ENCODE measurements around the gene WNK2.

WNK2 gene

GRCh38 chr9:93186215-93186945 lies 2.4 kb downstream of the WNK2 start:
- Histone ChIP-seq H3K4me1 (ENCODE audit: control insufficient read depth in 1 of 2, insufficient read depth in 2 of 2, low read length in 2 of 2) (peaks cover 51 to 52% of the 10 kb centered on the region in 2 donors), H3K27ac (ENCODE audit: low read depth, low read length) (no peak overlapping the region), H3K27me3 (ENCODE audit: control insufficient read depth in 1 of 2, insufficient read depth in 2 of 2, low read length in 2 of 2) (peaks cover 2 to 6% of the 10 kb centered on the region in 2 donors), H3K36me3 (ENCODE audit: control insufficient read depth in 1 of 2, insufficient read depth in 2 of 2, low read length in 2 of 2) (peaks cover 0 to 6% of the 10 kb centered on the region in 2 donors), H3K9ac (ENCODE audit: low read depth in 1 of 2, low read length in 2 of 2) (peak overlapping the region; percentile 33 to 70), H3K9me3 (ENCODE audit: control insufficient read depth in 1 of 2, low read length in 2 of 2) (no peaks in the 10 kb centered on the region), H3K4me3 (ENCODE audit: low read depth in 1 of 2, low read length in 2 of 2) (peak overlapping the region; percentile 58 to 70)

DNA sequence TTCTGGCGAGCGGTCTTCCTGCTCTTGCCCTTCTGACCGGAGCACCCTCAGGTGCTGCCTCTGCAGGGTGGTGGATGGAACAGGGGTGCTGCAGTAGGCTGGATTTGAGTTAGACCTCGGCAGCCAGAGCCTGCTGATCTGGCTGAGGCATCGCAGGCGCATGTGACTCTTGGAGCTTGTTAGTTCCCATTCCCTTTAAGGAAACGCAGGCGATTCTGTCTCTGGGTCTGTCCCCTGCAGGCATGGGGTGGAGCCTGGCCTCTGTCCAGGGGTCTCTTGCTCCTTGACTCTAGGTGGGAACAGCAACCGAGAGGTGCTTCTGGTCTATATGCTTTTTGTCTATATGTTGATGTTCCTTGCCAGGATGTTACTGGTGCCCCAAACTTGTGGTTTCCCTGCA lies 3.1 kb downstream of the WNK2 start:
- no peaks in the 10 kb centered on the region for H3K9me3 ChIP-seq (ENCODE audit: control insufficient read depth in 1 of 2, low read length in 2 of 2)
- peak overlapping the region; percentile 58 to 70 for H3K4me3 ChIP-seq (ENCODE audit: low read depth in 1 of 2, low read length in 2 of 2)
- peaks cover 2 to 6% of the 10 kb centered on the region in 2 donors for H3K27me3 ChIP-seq (ENCODE audit: control insufficient read depth in 1 of 2, insufficient read depth in 2 of 2, low read length in 2 of 2)
- peaks cover 46 to 49% of the 10 kb centered on the region in 2 donors for H3K4me1 ChIP-seq (ENCODE audit: control insufficient read depth in 1 of 2, insufficient read depth in 2 of 2, low read length in 2 of 2)
- peaks cover 0 to 6% of the 10 kb centered on the region in 2 donors for H3K36me3 ChIP-seq (ENCODE audit: control insufficient read depth in 1 of 2, insufficient read depth in 2 of 2, low read length in 2 of 2)
- H3K9ac ChIP-seq (ENCODE audit: low read depth in 1 of 2, low read length in 2 of 2) = peak overlapping the region; percentile 33 to 70
- no peak overlapping the region for H3K27ac ChIP-seq (ENCODE audit: low read depth, low read length)

GRCh38 chr9:93187574-93187973 lies 3.6 kb downstream of the WNK2 start:
- Histone ChIP-seq H3K9ac (ENCODE audit: low read depth in 1 of 2, low read length in 2 of 2) (peak overlapping the region in 1 of 2 donors; percentile 51), H3K27ac (ENCODE audit: low read depth, low read length) (no peak overlapping the region), H3K27me3 (ENCODE audit: control insufficient read depth in 1 of 2, insufficient read depth in 2 of 2, low read length in 2 of 2) (peaks cover 2 to 6% of the 10 kb centered on the region in 2 donors), H3K36me3 (ENCODE audit: control insufficient read depth in 1 of 2, insufficient read depth in 2 of 2, low read length in 2 of 2) (peaks cover 0 to 6% of the 10 kb centered on the region in 2 donors), H3K9me3 (ENCODE audit: control insufficient read depth in 1 of 2, low read length in 2 of 2) (no peaks in the 10 kb centered on the region), H3K4me1 (ENCODE audit: control insufficient read depth in 1 of 2, insufficient read depth in 2 of 2, low read length in 2 of 2) (peaks cover 43 to 47% of the 10 kb centered on the region in 2 donors), H3K4me3 (ENCODE audit: low read depth in 1 of 2, low read length in 2 of 2) (peak overlapping the region in 1 of 2 donors; percentile 70)

- H3K36me3 ChIP-seq (ENCODE audit: control insufficient read depth in 1 of 2, insufficient read depth in 2 of 2, low read length in 2 of 2) = peaks cover 0 to 6% of the 10 kb centered on the region in 2 donors
- peak overlapping the region in 1 of 2 donors; percentile 32 for H3K9ac ChIP-seq (ENCODE audit: low read depth in 1 of 2, low read length in 2 of 2)
- no peak overlapping the region for H3K4me3 ChIP-seq (ENCODE audit: low read depth in 1 of 2, low read length in 2 of 2)
- peaks cover 43 to 47% of the 10 kb centered on the region in 2 donors for H3K4me1 ChIP-seq (ENCODE audit: control insufficient read depth in 1 of 2, insufficient read depth in 2 of 2, low read length in 2 of 2)
- H3K27ac ChIP-seq (ENCODE audit: low read depth, low read length) = no peak overlapping the region
- no peaks in the 10 kb centered on the region for H3K9me3 ChIP-seq (ENCODE audit: control insufficient read depth in 1 of 2, low read length in 2 of 2)
- H3K27me3 ChIP-seq (ENCODE audit: control insufficient read depth in 1 of 2, insufficient read depth in 2 of 2, low read length in 2 of 2) = no peaks in the 10 kb centered on the region
Measured at GRCh38 chr9:93188426-93189368, 4.8 kb downstream of the WNK2 start.

DNA sequence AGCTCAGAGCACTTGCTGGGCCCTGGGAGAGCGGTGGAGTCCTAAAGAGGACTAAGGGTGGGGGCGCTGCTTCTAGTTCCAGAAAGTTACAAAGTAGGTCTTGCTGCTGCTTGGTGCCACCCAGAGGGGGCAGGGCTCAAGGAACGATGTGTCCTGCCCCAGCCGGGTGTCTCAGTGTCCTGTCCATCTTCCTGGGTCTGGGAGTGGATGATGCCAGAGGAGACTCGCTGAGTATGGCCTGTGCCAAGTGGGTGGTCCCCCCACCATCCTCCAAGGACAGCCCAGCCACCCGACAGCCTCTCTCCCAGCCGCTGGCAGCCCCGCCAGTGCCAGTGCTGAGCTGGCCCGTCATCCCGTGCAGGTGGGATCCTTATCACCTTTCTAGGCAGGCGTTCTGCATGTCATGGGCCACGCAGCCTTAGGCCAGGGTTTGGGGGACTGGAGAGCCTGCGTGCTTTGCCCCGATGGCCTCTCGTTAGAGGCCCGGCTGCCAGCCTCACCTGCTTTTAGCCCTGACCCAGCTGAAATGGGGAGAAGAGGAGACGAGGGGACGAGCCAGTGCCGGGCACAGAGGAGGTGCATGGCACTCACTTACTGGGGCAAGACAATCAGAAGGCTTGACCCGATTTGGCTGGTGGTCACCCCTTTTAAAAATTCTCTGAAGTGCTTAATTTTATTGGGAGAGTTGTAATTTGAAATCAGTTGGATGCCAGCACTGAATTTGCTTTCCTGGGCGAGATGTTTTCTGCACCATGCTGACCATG lies 5.6 kb downstream of the WNK2 start:
- peaks cover 0 to 6% of the 10 kb centered on the region in 2 donors for H3K36me3 ChIP-seq (ENCODE audit: control insufficient read depth in 1 of 2, insufficient read depth in 2 of 2, low read length in 2 of 2)
- H3K27ac ChIP-seq (ENCODE audit: low read depth, low read length) = no peak overlapping the region
- H3K4me1 ChIP-seq (ENCODE audit: control insufficient read depth in 1 of 2, insufficient read depth in 2 of 2, low read length in 2 of 2) = peaks cover 50 to 55% of the 10 kb centered on the region in 2 donors
- H3K9ac ChIP-seq (ENCODE audit: low read depth in 1 of 2, low read length in 2 of 2) = no peak overlapping the region
- no peaks in the 10 kb centered on the region for H3K9me3 ChIP-seq (ENCODE audit: control insufficient read depth in 1 of 2, low read length in 2 of 2)
- H3K4me3 ChIP-seq (ENCODE audit: low read depth in 1 of 2, low read length in 2 of 2) = no peak overlapping the region
- no peaks in the 10 kb centered on the region for H3K27me3 ChIP-seq (ENCODE audit: control insufficient read depth in 1 of 2, insufficient read depth in 2 of 2, low read length in 2 of 2)

DNA sequence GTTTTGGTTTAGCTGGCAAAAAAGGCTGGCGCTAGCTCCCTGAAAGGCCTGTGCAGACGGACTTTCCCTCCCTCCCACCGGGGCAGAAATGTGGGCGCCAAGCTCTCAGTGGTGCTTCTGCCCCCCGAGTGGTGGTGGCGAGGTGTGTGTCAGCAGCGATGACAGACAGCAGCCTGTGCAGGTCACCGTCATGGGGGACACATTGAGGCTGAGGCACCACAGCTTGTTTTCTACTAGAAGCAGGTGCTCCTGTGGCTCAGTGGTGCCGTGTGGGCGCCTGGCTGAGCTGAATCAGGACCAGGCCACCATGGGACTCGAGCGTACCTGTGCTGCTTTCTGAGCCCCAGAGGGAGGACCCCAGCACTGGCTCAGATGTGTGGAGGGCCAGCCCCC lies 6.2 kb downstream of the WNK2 start:
- no peaks in the 10 kb centered on the region for H3K9me3 ChIP-seq (ENCODE audit: control insufficient read depth in 1 of 2, low read length in 2 of 2)
- H3K9ac ChIP-seq (ENCODE audit: low read depth in 1 of 2, low read length in 2 of 2) = no peak overlapping the region
- H3K27me3 ChIP-seq (ENCODE audit: control insufficient read depth in 1 of 2, insufficient read depth in 2 of 2, low read length in 2 of 2) = no peaks in the 10 kb centered on the region
- H3K27ac ChIP-seq (ENCODE audit: low read depth, low read length) = no peak overlapping the region
- peaks cover 0 to 6% of the 10 kb centered on the region in 2 donors for H3K36me3 ChIP-seq (ENCODE audit: control insufficient read depth in 1 of 2, insufficient read depth in 2 of 2, low read length in 2 of 2)
- peaks cover 53 to 59% of the 10 kb centered on the region in 2 donors for H3K4me1 ChIP-seq (ENCODE audit: control insufficient read depth in 1 of 2, insufficient read depth in 2 of 2, low read length in 2 of 2)
- no peak overlapping the region for H3K4me3 ChIP-seq (ENCODE audit: low read depth in 1 of 2, low read length in 2 of 2)

DNA sequence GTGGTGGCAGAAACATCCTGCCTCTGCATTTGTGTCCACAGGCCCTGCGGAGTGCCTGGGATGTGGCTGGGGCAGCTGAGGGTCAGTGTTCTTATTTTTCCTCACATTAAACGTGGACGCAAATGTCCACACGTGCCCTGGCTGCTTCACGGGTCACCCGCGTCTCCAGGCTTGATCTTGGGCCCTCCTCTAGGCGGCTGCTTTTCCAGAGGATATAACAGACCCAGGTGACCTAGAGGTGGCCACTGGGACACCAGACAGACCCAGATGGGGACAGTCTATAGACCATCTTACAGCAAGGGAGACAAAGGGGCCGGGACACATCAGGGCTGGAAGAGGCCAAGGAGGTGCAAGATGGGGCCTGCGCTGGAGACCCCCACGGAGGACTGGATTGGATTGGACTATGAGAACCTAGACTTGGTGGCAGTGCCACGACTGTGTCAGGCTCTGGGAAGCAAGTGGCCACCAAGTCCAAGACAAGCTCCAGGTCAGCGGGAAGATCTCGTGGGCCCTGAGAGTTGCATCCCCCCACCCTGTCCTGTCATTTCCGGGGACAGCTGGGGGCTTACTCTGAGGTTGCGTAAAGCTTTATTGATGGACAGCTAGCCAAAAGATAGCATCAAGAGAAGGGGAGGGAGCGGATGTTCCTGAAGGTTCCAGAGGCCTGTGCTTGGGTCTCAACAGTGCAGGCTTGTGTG lies 6.9 kb downstream of the WNK2 start:
- H3K4me3 ChIP-seq (ENCODE audit: low read depth in 1 of 2, low read length in 2 of 2) = no peak overlapping the region
- no peak overlapping the region for H3K27ac ChIP-seq (ENCODE audit: low read depth, low read length)
- H3K9ac ChIP-seq (ENCODE audit: low read depth in 1 of 2, low read length in 2 of 2) = no peak overlapping the region
- no peaks in the 10 kb centered on the region for H3K27me3 ChIP-seq (ENCODE audit: control insufficient read depth in 1 of 2, insufficient read depth in 2 of 2, low read length in 2 of 2)
- H3K9me3 ChIP-seq (ENCODE audit: control insufficient read depth in 1 of 2, low read length in 2 of 2) = no peaks in the 10 kb centered on the region
- H3K36me3 ChIP-seq (ENCODE audit: control insufficient read depth in 1 of 2, insufficient read depth in 2 of 2, low read length in 2 of 2) = peaks cover 0 to 6% of the 10 kb centered on the region in 2 donors
- H3K4me1 ChIP-seq (ENCODE audit: control insufficient read depth in 1 of 2, insufficient read depth in 2 of 2, low read length in 2 of 2) = peaks cover 54 to 58% of the 10 kb centered on the region in 2 donors

DNA sequence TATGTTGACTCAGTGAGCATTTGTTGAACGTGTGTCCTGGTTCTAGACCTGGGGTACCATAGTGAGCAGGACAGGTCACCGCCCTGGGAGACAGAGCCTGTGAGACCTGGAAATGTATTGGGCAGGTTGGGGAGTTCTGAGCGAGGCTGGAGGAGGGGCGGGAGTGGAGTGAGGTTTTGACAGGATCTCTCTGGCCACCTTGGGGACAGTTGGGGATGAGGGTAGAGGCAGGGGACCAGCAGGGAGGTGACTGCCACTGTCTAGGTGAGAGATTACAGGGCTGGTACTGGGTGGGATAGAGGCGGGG lies 7.4 kb downstream of the WNK2 start:
- Histone ChIP-seq H3K4me3 (ENCODE audit: low read depth in 1 of 2, low read length in 2 of 2) (no peak overlapping the region), H3K9me3 (ENCODE audit: control insufficient read depth in 1 of 2, low read length in 2 of 2) (no peaks in the 10 kb centered on the region), H3K36me3 (ENCODE audit: control insufficient read depth in 1 of 2, insufficient read depth in 2 of 2, low read length in 2 of 2) (peaks cover 0 to 6% of the 10 kb centered on the region in 2 donors), H3K27ac (ENCODE audit: low read depth, low read length) (no peak overlapping the region), H3K4me1 (ENCODE audit: control insufficient read depth in 1 of 2, insufficient read depth in 2 of 2, low read length in 2 of 2) (peaks cover 52 to 60% of the 10 kb centered on the region in 2 donors), H3K9ac (ENCODE audit: low read depth in 1 of 2, low read length in 2 of 2) (no peak overlapping the region), H3K27me3 (ENCODE audit: control insufficient read depth in 1 of 2, insufficient read depth in 2 of 2, low read length in 2 of 2) (no peaks in the 10 kb centered on the region)

GRCh38 chr9:93192721-93193387 lies 8.9 kb downstream of the WNK2 start:
- H3K4me1 ChIP-seq (ENCODE audit: control insufficient read depth in 1 of 2, insufficient read depth in 2 of 2, low read length in 2 of 2) = peaks cover 48 to 54% of the 10 kb centered on the region in 2 donors
- no peaks in the 10 kb centered on the region for H3K9me3 ChIP-seq (ENCODE audit: control insufficient read depth in 1 of 2, low read length in 2 of 2)
- H3K4me3 ChIP-seq (ENCODE audit: low read depth in 1 of 2, low read length in 2 of 2) = no peak overlapping the region
- H3K27me3 ChIP-seq (ENCODE audit: control insufficient read depth in 1 of 2, insufficient read depth in 2 of 2, low read length in 2 of 2) = no peaks in the 10 kb centered on the region
- H3K9ac ChIP-seq (ENCODE audit: low read depth in 1 of 2, low read length in 2 of 2) = no peak overlapping the region
- no peak overlapping the region for H3K27ac ChIP-seq (ENCODE audit: low read depth, low read length)
- H3K36me3 ChIP-seq (ENCODE audit: control insufficient read depth in 1 of 2, insufficient read depth in 2 of 2, low read length in 2 of 2) = peaks cover 0 to 6% of the 10 kb centered on the region in 2 donors
